ENCODE measurements around the gene ABCB10. TPM values are rescaled to one million over a fixed set of nuclear protein-coding genes. Genes with fewer than 3 reads are reported as not detected.
A peak's percentile ranks its signal among the peaks of the same experiment; 100 is the strongest.

Gene ABCB10
- total and polyA plus RNA-seq, 4 donors = 6.2 to 190 (median 11.5) TPM

- H3K4me3 ChIP-seq (ENCODE audit: low read depth in 1 of 3, low read length in 3 of 3) = peak overlapping the region; percentile 44 to 90 (median 89)
- H3K9ac ChIP-seq (ENCODE audit: low read depth in 1 of 2, low read length in 2 of 2) = peak overlapping the region; percentile 75 to 85
- WGBS = under 1% methylated on average over 59 of the region's 59 CpGs
- TF ChIP-seq NR2F2 (IDR thresholded peaks at IDR 0.05) (no peak), RAD21 (IDR thresholded peaks at IDR 0.05) (no peak), SP1 (IDR thresholded peaks at IDR 0.05) (no peak), CTCF (IDR thresholded peaks at IDR 0.05; ENCODE audit: low read depth, low read length, missing input control) (no peak), HNF4G (IDR thresholded peaks at IDR 0.05) (no peak), JUND (IDR thresholded peaks at IDR 0.05) (no peak), FOXA2 (IDR thresholded peaks at IDR 0.05) (no peak), EGR1 (IDR thresholded peaks at IDR 0.05; ENCODE audit: low read depth in 2 of 2) (no peak), RXRA (IDR thresholded peaks at IDR 0.05) (no peak), YY1 (IDR thresholded peaks at IDR 0.05) (no peak), GABPA (IDR thresholded peaks at IDR 0.05 in 1 of 2, conservative IDR thresholded peaks at IDR 0.05 in 1 of 2) (no peak)
- TF ChIP-seq, protein P1, sequence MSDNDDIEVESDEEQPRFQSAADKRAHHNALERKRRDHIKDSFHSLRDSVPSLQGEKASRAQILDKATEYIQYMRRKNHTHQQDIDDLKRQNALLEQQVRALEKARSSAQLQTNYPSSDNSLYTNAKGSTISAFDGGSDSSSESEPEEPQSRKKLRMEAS (IDR thresholded peaks at IDR 0.05) = no peak
- TF ChIP-seq, protein P2, sequence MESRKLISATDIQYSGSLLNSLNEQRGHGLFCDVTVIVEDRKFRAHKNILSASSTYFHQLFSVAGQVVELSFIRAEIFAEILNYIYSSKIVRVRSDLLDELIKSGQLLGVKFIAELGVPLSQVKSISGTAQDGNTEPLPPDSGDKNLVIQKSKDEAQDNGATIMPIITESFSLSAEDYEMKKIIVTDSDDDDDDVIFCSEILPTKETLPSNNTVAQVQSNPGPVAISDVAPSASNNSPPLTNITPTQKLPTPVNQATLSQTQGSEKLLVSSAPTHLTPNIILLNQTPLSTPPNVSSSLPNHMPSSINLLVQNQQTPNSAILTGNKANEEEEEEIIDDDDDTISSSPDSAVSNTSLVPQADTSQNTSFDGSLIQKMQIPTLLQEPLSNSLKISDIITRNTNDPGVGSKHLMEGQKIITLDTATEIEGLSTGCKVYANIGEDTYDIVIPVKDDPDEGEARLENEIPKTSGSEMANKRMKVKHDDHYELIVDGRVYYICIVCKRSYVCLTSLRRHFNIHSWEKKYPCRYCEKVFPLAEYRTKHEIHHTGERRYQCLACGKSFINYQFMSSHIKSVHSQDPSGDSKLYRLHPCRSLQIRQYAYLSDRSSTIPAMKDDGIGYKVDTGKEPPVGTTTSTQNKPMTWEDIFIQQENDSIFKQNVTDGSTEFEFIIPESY (IDR thresholded peaks at IDR 0.05) = no peak
- no peaks in the 10 kb centered on the region for H3K27me3 ChIP-seq (ENCODE audit: control insufficient read depth in 4 of 4, insufficient read depth in 4 of 4, low read length in 3 of 4)
- peaks cover 4 to 29% (median 13%) of the 10 kb centered on the region in 4 donors for H3K4me1 ChIP-seq (ENCODE audit: control insufficient read depth in 4 of 4, insufficient read depth in 4 of 4, low read length in 3 of 4)
- H3K9me3 ChIP-seq (ENCODE audit: control insufficient read depth in 4 of 4, low read length in 3 of 4) = no peaks in the 10 kb centered on the region
- H3K36me3 ChIP-seq (ENCODE audit: control insufficient read depth in 4 of 4, insufficient read depth in 3 of 4, low read depth in 1 of 4, low read length in 3 of 4) = no peaks in the 10 kb centered on the region
- peak overlapping the region; percentile 54 to 70 for H3K27ac ChIP-seq (ENCODE audit: low read depth in 1 of 2, low read length in 2 of 2)
- peak; percentile 67 for DNase-seq (ENCODE audit: low spot score)
Observed at GRCh38 chr1:229557913-229558414, 543 bp downstream of the ABCB10 start.

- Histone ChIP-seq H3K9me3 (ENCODE audit: control insufficient read depth in 4 of 4, low read length in 3 of 4) (no peaks in the 10 kb centered on the region), H3K4me3 (ENCODE audit: low read depth in 1 of 3, low read length in 3 of 3) (peak overlapping the region; percentile 44 to 90 (median 89)), H3K4me1 (ENCODE audit: control insufficient read depth in 4 of 4, insufficient read depth in 4 of 4, low read length in 3 of 4) (peaks cover 4 to 29% (median 13%) of the 10 kb centered on the region in 4 donors), H3K36me3 (ENCODE audit: control insufficient read depth in 4 of 4, insufficient read depth in 3 of 4, low read depth in 1 of 4, low read length in 3 of 4) (no peaks in the 10 kb centered on the region), H3K27me3 (ENCODE audit: control insufficient read depth in 4 of 4, insufficient read depth in 4 of 4, low read length in 3 of 4) (no peaks in the 10 kb centered on the region), H3K9ac (ENCODE audit: low read depth in 1 of 2, low read length in 2 of 2) (peak overlapping the region; percentile 75 to 85), H3K27ac (ENCODE audit: low read depth in 1 of 2, low read length in 2 of 2) (peak overlapping the region; percentile 54 to 70)
- TF ChIP-seq, protein P2 (IDR thresholded peaks at IDR 0.05) = no peak
- TF ChIP-seq RAD21 (IDR thresholded peaks at IDR 0.05) = no peak
- no peak for TF ChIP-seq CTCF (IDR thresholded peaks at IDR 0.05; ENCODE audit: low read depth, low read length, missing input control)
- no peak for TF ChIP-seq TAF1 (conservative IDR thresholded peaks at IDR 0.05)
- TF ChIP-seq ATF3 (IDR thresholded peaks at IDR 0.05) = no peak
- no peak for TF ChIP-seq RXRA (IDR thresholded peaks at IDR 0.05)
- TF ChIP-seq NR2F2 (IDR thresholded peaks at IDR 0.05) = no peak
- no peak for TF ChIP-seq YY1 (IDR thresholded peaks at IDR 0.05)
- TF ChIP-seq, protein P1 (IDR thresholded peaks at IDR 0.05) = no peak
- TF ChIP-seq HNF4A (conservative IDR thresholded peaks at IDR 0.05) = no peak
- no peak for TF ChIP-seq SP1 (IDR thresholded peaks at IDR 0.05)
- TF ChIP-seq HNF4G (IDR thresholded peaks at IDR 0.05) = no peak
- no peak for TF ChIP-seq REST (IDR thresholded peaks at IDR 0.05)
- TF ChIP-seq FOXA2 (IDR thresholded peaks at IDR 0.05) = no peak
- DNase-seq (ENCODE audit: low spot score) = no peak
- WGBS = 32% methylated on average over 5 of the region's 5 CpGs
Observed at GRCh38 chr1:229557200-229557850, 1.2 kb downstream of the ABCB10 start.
